ENCODE measurements around the gene DCAF4. TPM values are rescaled to one million over a fixed set of nuclear protein-coding genes. Genes with fewer than 3 reads are reported as not detected.
A peak's percentile ranks its signal among the peaks of the same experiment; 100 is the strongest.

Gene DCAF4
- total and polyA plus RNA-seq, 2 of the 4 experiments (the other 2 are of a cell fraction): 28.8 to 29.4 TPM

DNA sequence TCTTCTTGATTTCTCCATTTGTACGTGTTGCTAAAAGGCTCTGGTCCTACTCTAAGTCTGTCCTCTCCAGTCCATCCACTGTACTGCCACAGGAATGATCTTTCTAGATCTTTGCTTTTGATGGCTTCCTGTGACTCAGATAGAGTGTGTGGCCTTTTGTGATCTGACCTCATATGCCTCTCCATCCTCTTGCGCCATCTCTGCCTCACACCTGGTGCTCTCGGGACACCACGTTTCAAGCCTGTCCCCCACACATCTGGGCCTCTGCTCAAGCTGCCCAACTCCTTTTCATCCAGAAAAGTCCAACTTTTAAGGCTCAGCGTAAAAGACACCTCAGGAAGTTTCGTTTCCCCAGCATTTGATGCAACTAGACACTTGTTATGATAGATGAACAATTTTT, 39.0 kb downstream of the DCAF4 start:
- Histone ChIP-seq H3K27me3 (ENCODE audit: control insufficient read depth, insufficient read depth, low read length) (no peaks in the 10 kb centered on the region), H3K4me3 (ENCODE audit: insufficient read depth, low read depth, low read length) (no peak overlapping the region), H3K14ac (replicated peaks; ENCODE audit: low read depth, low read length) (no peak overlapping the region), H2AFZ (replicated peaks; ENCODE audit: low read length, poor library complexity) (no peak overlapping the region), H2BK15ac (ENCODE audit: low read depth, low read length) (0 out of 3 replicates have a peak overlapping the region, but pooled peaks have one; percentile 63), H2AK5ac (ENCODE audit: low read depth, low read length) (no peak overlapping the region), H4K8ac (ENCODE audit: low read depth in 2 of 2, low read length in 2 of 2) (no peak overlapping the region), H3K56ac (ENCODE audit: extremely low read depth, insufficient read depth, low read length) (no peak overlapping the region), H3K4ac (ENCODE audit: low read depth, low read length) (no peak overlapping the region), H2AK9ac (replicated peaks; ENCODE audit: low read depth, low read length, poor library complexity) (no peak overlapping the region), H4K20me1 (ENCODE audit: insufficient read depth, low read length) (peaks cover 3% of the 10 kb centered on the region; the same call in 1 of the 2 replicates), H3K36me3 (ENCODE audit: control insufficient read depth, insufficient read depth, low read length) (peaks cover 15% of the 10 kb centered on the region), H3K18ac (ENCODE audit: low read depth, low read length) (no peak overlapping the region), H3K4me1 (ENCODE audit: control insufficient read depth, insufficient read depth, low read length) (0 out of 2 replicates have a peak, but pooled peaks cover 5% of the 10 kb centered on the region), H3K4me2 (ENCODE audit: low read depth, low read length) (no peak overlapping the region), H4K91ac (ENCODE audit: insufficient read depth, low read depth, low read length) (no peak overlapping the region), H3K9ac (ENCODE audit: low read depth, low read length) (no peak overlapping the region), H3K79me1 (ENCODE audit: low read depth in 1 of 2, low read length in 2 of 2) (no peaks in the 10 kb centered on the region; a peak in 1 of 4 replicates), H2BK5ac (ENCODE audit: low read depth, low read length, poor library complexity, severe bottlenecking) (no peak overlapping the region), H3K9me3 (ENCODE audit: control insufficient read depth, insufficient read depth, low read length) (no peaks in the 10 kb centered on the region), H3K27ac (ENCODE audit: insufficient read depth, low read length) (no peak overlapping the region), H2BK120ac (ENCODE audit: low read depth, low read length) (no peak overlapping the region), H2BK20ac (ENCODE audit: low read depth, low read length) (no peak overlapping the region), H3K9me1 (ENCODE audit: insufficient read depth, low read length) (peaks cover 21% of the 10 kb centered on the region), H3K23ac (ENCODE audit: low read depth, low read length) (peak overlapping the region; percentile 0; the same call in 1 of the 2 replicates), H4K5ac (ENCODE audit: low read depth, low read length) (no peak overlapping the region)
- in situ Hi-C loops (cut with MboI; ENCODE audit: low sequenced_read_pairs) (no loop called here), intact Hi-C loops (cut with micrococcal nuclease) (no loop called here), dilution Hi-C loops (cut with HindIII; ENCODE audit: low sequenced_read_pairs, unreplicated experiment) (no loop called here)
- ATAC-seq (ENCODE audit: low read depth) (no peak; the same call in 1 of the 2 replicates), DNase-seq (peak; percentile 62)
- 87% methylated on average over 4 of the region's 6 CpGs; no CpG with 5 or more reads in 1 of the 2 experiments for WGBS, 2 experiments (ENCODE audit: extremely low coverage in 2 of 2, insufficient read length in 1 of 2)
- ChIA-PET POLR2A (ENCODE audit: unreplicated experiment) (no interaction called here), CTCF (no interaction called here)
- no peak for TF ChIP-seq NFE2L2 (IDR thresholded peaks at IDR 0.05; ENCODE audit: low read depth, low read length)
- TF ChIP-seq CHD1 (IDR thresholded peaks at IDR 0.05; ENCODE audit: low read depth, low read length): no peak
- TF ChIP-seq CEBPB (IDR thresholded peaks at IDR 0.05; ENCODE audit: low read depth, low read length): peak; percentile 91
- TF ChIP-seq, protein P1, sequence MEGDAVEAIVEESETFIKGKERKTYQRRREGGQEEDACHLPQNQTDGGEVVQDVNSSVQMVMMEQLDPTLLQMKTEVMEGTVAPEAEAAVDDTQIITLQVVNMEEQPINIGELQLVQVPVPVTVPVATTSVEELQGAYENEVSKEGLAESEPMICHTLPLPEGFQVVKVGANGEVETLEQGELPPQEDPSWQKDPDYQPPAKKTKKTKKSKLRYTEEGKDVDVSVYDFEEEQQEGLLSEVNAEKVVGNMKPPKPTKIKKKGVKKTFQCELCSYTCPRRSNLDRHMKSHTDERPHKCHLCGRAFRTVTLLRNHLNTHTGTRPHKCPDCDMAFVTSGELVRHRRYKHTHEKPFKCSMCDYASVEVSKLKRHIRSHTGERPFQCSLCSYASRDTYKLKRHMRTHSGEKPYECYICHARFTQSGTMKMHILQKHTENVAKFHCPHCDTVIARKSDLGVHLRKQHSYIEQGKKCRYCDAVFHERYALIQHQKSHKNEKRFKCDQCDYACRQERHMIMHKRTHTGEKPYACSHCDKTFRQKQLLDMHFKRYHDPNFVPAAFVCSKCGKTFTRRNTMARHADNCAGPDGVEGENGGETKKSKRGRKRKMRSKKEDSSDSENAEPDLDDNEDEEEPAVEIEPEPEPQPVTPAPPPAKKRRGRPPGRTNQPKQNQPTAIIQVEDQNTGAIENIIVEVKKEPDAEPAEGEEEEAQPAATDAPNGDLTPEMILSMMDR (conservative IDR thresholded peaks at IDR 0.05; ENCODE audit: low read depth, low read length): no peak
- no peak for TF ChIP-seq MAFK (IDR thresholded peaks at IDR 0.05; ENCODE audit: low read depth, low read length)
- BruUV-seq (replicated peaks): no TSS peak

All from IMR-90 (cell line).